Astrocyte (in vitro differentiated cells and primary cell): ENCODE measurements around the gene PDCD10. TPM values are rescaled to one million over a fixed set of nuclear protein-coding genes. Genes with fewer than 3 reads are reported as not detected.

ENCODE experiments used
- DNase-seq: peaks from one replicate; pipeline ENCODE4 v3.0.0-alpha.2; 2010; ENCODE audit warnings: low read depth
- FAIRE-seq: peaks from 2 replicates; lab custom pipeline; 2011; peaks lifted over from hg19 to GRCh38; lab: Jason Lieb, UNC
- H2AFZ ChIP-seq: 2 replicates; pipeline ENCODE4 v1.6.0; 2012; ENCODE audit warnings: low read depth, low read length, inconsistent platforms
- H3K27ac ChIP-seq: 2 replicates; pipeline ENCODE4 v1.5.1; 2011; ENCODE audit warnings: low read depth, low read length, inconsistent platforms
- H3K27me3 ChIP-seq: 2 replicates; pipeline ENCODE4 v1.6.0; 2011; ENCODE audit warnings: low read length, inconsistent platforms; ENCODE audit not compliant: insufficient read depth
- H3K36me3 ChIP-seq: 2 replicates; pipeline ENCODE4 v1.5.1; 2011; ENCODE audit warnings: low read length, inconsistent platforms; ENCODE audit not compliant: insufficient read depth
- H3K4me1 ChIP-seq: 2 replicates; pipeline ENCODE4 v1.5.1; 2011; ENCODE audit warnings: low read length, inconsistent platforms; ENCODE audit not compliant: insufficient read depth
- H3K4me2 ChIP-seq: 2 replicates; pipeline ENCODE4 v1.6.0; 2012; ENCODE audit warnings: low read length, inconsistent platforms
- H3K4me3 ChIP-seq: 2 replicates; pipeline ENCODE4 v1.5.1; 2011; ENCODE audit warnings: low read depth, mild to moderate bottlenecking, low read length, inconsistent platforms; ENCODE audit not compliant: insufficient read depth
- H3K79me2 ChIP-seq: 2 replicates; pipeline ENCODE4 v1.6.0; 2012; ENCODE audit warnings: mild to moderate bottlenecking, low read length, inconsistent platforms; ENCODE audit not compliant: insufficient read depth
- H3K9ac ChIP-seq: 2 replicates; pipeline ENCODE4 v1.6.0; 2012; ENCODE audit warnings: mild to moderate bottlenecking, low read length, inconsistent platforms
- H3K9me3 ChIP-seq: 2 replicates; pipeline ENCODE4 v1.5.1; 2012; ENCODE audit warnings: low read depth, mild to moderate bottlenecking, low read length, inconsistent platforms; ENCODE audit not compliant: insufficient read depth
- H4K20me1 ChIP-seq: 2 replicates; pipeline ENCODE4 v1.6.0; 2012; ENCODE audit warnings: low read length, inconsistent platforms; ENCODE audit not compliant: insufficient read depth
- H3K27ac Mint-ChIP-seq: one replicate; pipeline ENCODE4 v1.8.0; 2021; ENCODE audit warnings: mild to moderate bottlenecking, mixed read lengths; ENCODE audit not compliant: unreplicated experiment
- H3K27me3 Mint-ChIP-seq: one replicate; pipeline ENCODE4 v1.8.0; 2021; ENCODE audit warnings: low read depth, mixed read lengths; ENCODE audit not compliant: unreplicated experiment
- H3K36me3 Mint-ChIP-seq: one replicate; pipeline ENCODE4 v1.8.0; 2021; ENCODE audit warnings: low read depth, mixed read lengths; ENCODE audit not compliant: unreplicated experiment
- H3K4me1 Mint-ChIP-seq: one replicate; pipeline ENCODE4 v1.8.0; 2021; ENCODE audit warnings: low read depth, mixed read lengths; ENCODE audit not compliant: unreplicated experiment
- H3K4me3 Mint-ChIP-seq: one replicate; pipeline ENCODE4 v1.8.0; 2021; ENCODE audit warnings: mild to moderate bottlenecking, moderate library complexity, mixed read lengths; ENCODE audit not compliant: unreplicated experiment
- H3K9me3 Mint-ChIP-seq: one replicate; pipeline ENCODE4 v1.8.0; 2021; ENCODE audit warnings: mild to moderate bottlenecking, mixed read lengths; ENCODE audit not compliant: unreplicated experiment
- EZH2 ChIP-seq: IDR thresholded peaks from 2 replicates; pipeline ENCODE4 v1.6.1; 2012; ENCODE audit warnings: mild to moderate bottlenecking, low read length, inconsistent platforms; ENCODE audit not compliant: insufficient read depth
- total RNA-seq: library from RNA; stranded (reverse); gene quantifications from 2 replicates; pipeline ENCODE4 v1.2.1, GENCODE V29; 2021
- TF ChIP-seq, protein P1 (sequence below): IDR thresholded peaks from 2 replicates; pipeline ENCODE4 v1.5.1; 2011; ENCODE audit warnings: low read depth, mild to moderate bottlenecking, inconsistent platforms, low read length, moderate library complexity; ENCODE audit not compliant: insufficient read depth

PDCD10 gene
- total RNA-seq, 1 donor from 2014 or later, result 66.9 TPM

DNA sequence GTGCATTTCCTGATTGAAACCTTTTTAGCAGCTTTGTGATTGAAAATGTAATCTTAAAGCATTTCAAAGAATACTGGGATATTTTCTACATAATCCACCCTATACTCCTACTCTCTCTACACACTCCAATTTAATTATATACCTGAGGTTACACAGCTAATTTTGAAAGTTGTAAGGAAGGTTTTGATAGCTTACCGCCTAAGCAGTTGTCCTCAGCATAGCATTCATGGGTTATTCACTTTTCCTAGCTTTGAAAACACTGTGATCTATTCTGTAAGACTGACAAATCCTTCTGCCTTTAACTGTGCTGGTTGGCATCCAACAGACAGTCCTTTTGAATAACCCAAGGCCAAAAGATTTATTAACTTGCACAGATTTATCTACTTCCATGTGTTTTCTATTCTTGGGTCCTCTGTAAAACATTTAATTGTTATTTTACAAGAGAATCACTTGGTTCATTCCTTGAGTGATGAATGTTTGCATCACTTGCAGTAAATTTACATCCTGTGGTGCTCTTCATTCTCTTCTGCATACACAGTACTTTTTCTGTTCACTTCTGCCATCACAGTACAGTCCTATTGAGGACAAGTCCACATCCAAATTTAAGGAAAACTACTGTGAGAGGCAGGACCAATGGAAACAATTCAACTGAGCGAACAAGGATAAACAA, 45.7 kb upstream of the PDCD10 start:
- H3K36me3 Mint-ChIP-seq, result peaks cover 4% of the 10 kb centered on the region
- no peaks in the 10 kb centered on the region for H3K27me3 Mint-ChIP-seq
- H3K4me3 ChIP-seq, result no peak overlapping the region
- no peak overlapping the region for H3K27ac Mint-ChIP-seq
- H3K4me3 Mint-ChIP-seq, result no peak overlapping the region
- H3K27ac ChIP-seq, result no peak overlapping the region
- no peaks in the 10 kb centered on the region for H3K27me3 ChIP-seq
- TF ChIP-seq, protein P1, sequence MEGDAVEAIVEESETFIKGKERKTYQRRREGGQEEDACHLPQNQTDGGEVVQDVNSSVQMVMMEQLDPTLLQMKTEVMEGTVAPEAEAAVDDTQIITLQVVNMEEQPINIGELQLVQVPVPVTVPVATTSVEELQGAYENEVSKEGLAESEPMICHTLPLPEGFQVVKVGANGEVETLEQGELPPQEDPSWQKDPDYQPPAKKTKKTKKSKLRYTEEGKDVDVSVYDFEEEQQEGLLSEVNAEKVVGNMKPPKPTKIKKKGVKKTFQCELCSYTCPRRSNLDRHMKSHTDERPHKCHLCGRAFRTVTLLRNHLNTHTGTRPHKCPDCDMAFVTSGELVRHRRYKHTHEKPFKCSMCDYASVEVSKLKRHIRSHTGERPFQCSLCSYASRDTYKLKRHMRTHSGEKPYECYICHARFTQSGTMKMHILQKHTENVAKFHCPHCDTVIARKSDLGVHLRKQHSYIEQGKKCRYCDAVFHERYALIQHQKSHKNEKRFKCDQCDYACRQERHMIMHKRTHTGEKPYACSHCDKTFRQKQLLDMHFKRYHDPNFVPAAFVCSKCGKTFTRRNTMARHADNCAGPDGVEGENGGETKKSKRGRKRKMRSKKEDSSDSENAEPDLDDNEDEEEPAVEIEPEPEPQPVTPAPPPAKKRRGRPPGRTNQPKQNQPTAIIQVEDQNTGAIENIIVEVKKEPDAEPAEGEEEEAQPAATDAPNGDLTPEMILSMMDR, result no peak
- no peak for TF ChIP-seq EZH2
- no peaks in the 10 kb centered on the region for H3K36me3 ChIP-seq
- peaks cover 3% of the 10 kb centered on the region for H3K4me1 Mint-ChIP-seq
- H3K4me2 ChIP-seq, result no peak overlapping the region
- H3K9me3 Mint-ChIP-seq, result peaks cover 5% of the 10 kb centered on the region
- no peaks in the 10 kb centered on the region for H4K20me1 ChIP-seq
- peaks cover 3% of the 10 kb centered on the region for H3K9me3 ChIP-seq
- DNase-seq (no peak), FAIRE-seq (no peak)
- H3K79me2 ChIP-seq, result no peaks in the 10 kb centered on the region
- H3K4me1 ChIP-seq, result no peaks in the 10 kb centered on the region
- H2AFZ ChIP-seq, result no peak overlapping the region
- no peak overlapping the region for H3K9ac ChIP-seq

- H3K4me3 ChIP-seq, result no peak overlapping the region
- H3K9me3 Mint-ChIP-seq, result peaks cover 5% of the 10 kb centered on the region
- no peaks in the 10 kb centered on the region for H3K4me1 ChIP-seq
- no peak for DNase-seq
- H3K27ac ChIP-seq, result no peak overlapping the region
- H3K36me3 ChIP-seq, result no peaks in the 10 kb centered on the region
- no peak for FAIRE-seq
- no peak overlapping the region for H2AFZ ChIP-seq
- H3K9ac ChIP-seq, result no peak overlapping the region
- no peaks in the 10 kb centered on the region for H3K27me3 Mint-ChIP-seq
- H3K27ac Mint-ChIP-seq, result no peak overlapping the region
- H3K79me2 ChIP-seq, result no peaks in the 10 kb centered on the region
- H3K4me3 Mint-ChIP-seq, result no peak overlapping the region
- H3K9me3 ChIP-seq, result peaks cover 3% of the 10 kb centered on the region
- no peak for TF ChIP-seq EZH2
- TF ChIP-seq, protein P1, result no peak
- peaks cover 3% of the 10 kb centered on the region for H3K36me3 Mint-ChIP-seq
- H4K20me1 ChIP-seq, result no peaks in the 10 kb centered on the region
- H3K27me3 ChIP-seq, result no peaks in the 10 kb centered on the region
- peaks cover 3% of the 10 kb centered on the region for H3K4me1 Mint-ChIP-seq
- no peak overlapping the region for H3K4me2 ChIP-seq
These were observed 42.7 kb upstream of the PDCD10 start for GRCh38 chr3:167777356-167777755.

GRCh38 chr3:167776066-167776685, 41.5 kb upstream of the PDCD10 start:
- Mint-ChIP-seq H3K4me3 (no peak overlapping the region), H3K27ac (no peak overlapping the region), H3K4me1 (peaks cover 3% of the 10 kb centered on the region), H3K9me3 (peaks cover 5% of the 10 kb centered on the region), H3K27me3 (no peaks in the 10 kb centered on the region), H3K36me3 (peaks cover 3% of the 10 kb centered on the region)
- FAIRE-seq (no peak), DNase-seq (peak; percentile 47)
- H3K9ac ChIP-seq, result no peak overlapping the region
- peaks cover 3% of the 10 kb centered on the region for H3K9me3 ChIP-seq
- no peaks in the 10 kb centered on the region for H4K20me1 ChIP-seq
- H3K4me1 ChIP-seq, result no peaks in the 10 kb centered on the region
- no peak overlapping the region for H3K4me2 ChIP-seq
- H3K27me3 ChIP-seq, result no peaks in the 10 kb centered on the region
- H3K36me3 ChIP-seq, result no peaks in the 10 kb centered on the region
- H3K79me2 ChIP-seq, result no peaks in the 10 kb centered on the region
- no peak overlapping the region for H3K4me3 ChIP-seq
- no peak for TF ChIP-seq EZH2
- TF ChIP-seq, protein P1, result no peak
- H2AFZ ChIP-seq, result no peak overlapping the region
- H3K27ac ChIP-seq, result no peak overlapping the region
